ENCODE data around the gene PHACTR1.

Gene PHACTR1

GRCh38 chr6:13006578-13007300 is 290.2 kb downstream of the PHACTR1 start:
- no peak overlapping the region for H3K4me3 ChIP-seq
- H3K27ac ChIP-seq: no peak overlapping the region

- Histone ChIP-seq H3K4me3 (no peak overlapping the region), H3K27ac (no peak overlapping the region)
Observed at GRCh38 chr6:13007744-13008143, 291.2 kb downstream of the PHACTR1 start.

- H3K4me3 ChIP-seq: no peak overlapping the region
- H3K27ac ChIP-seq: no peak overlapping the region
Observed at GRCh38 chr6:13009031-13009430, 292.5 kb downstream of the PHACTR1 start.

GRCh38 chr6:13009461-13009860 is 292.9 kb downstream of the PHACTR1 start:
- Histone ChIP-seq H3K27ac (no peak overlapping the region), H3K4me3 (no peak overlapping the region)

- Histone ChIP-seq H3K27ac (no peak overlapping the region), H3K4me3 (no peak overlapping the region)
Observed at GRCh38 chr6:13011612-13012146, 295.1 kb downstream of the PHACTR1 start.

DNA sequence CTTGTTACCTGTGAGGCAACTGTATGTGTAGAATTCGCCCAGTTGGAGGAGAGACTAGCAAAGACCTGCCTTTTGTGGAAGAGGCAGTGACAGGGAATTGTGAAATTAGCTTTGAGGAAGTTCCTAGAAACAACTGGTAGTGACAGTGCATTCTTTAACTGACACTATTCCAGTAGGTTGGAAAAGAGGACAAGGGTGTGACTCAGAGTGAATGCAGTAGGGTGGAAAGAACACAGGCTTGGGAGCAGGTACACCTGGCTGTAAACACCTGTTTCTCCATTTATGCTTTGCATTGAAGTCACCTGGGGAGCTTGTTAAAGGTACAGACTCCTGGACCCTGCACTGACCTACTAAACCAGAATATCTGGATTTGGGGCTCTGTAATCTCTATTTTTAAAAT is 295.7 kb downstream of the PHACTR1 start:
- Histone ChIP-seq H3K4me3 (no peak overlapping the region), H3K27ac (no peak overlapping the region)

- peak overlapping the region in 1 of 21 experiments; percentile 20 for H3K27ac ChIP-seq
Observed at GRCh38 chr6:13012977-13013680, 296.6 kb downstream of the PHACTR1 start.

DNA sequence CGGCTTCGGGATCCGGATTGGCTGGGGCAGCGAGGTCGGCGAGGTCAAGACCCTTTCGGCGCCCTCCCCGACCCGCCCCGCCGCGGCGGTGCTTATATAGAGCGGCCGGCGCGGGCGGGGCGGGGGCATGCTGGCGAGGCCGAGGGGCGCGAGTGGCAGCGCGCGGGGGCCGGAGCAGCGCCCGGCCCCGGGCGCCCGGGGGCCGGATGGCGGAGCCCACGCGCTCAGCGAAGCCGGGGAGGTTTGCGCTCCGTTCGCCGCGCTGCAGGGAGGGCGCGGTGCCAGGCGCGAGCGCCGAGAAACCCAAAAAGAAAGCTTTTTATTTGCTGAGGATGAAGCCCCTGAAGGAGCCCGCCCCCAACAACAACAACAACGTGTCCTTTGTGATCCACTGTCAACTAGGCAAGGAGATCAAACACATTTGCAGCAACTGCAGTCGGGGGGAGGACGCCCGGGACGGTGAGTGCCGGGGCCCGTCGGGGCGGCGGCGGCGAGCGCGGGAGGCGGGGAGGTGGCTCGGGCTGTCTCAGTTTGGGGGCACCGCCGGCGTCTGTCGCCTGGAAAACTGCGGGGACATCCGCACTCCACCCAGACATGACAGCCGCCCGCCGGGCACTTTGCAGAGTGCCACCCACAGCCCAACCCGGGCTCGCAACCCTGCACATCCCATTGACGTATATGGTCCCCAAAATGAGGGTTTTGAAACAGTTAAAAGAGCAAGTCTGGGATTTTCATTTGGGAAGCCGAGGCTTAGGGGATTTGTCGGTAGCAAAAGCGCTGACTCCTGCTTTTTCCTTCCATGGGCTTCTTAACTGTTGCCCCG is 297.3 kb downstream of the PHACTR1 start:
- Histone ChIP-seq H3K4me3 (peak overlapping the region; percentile 29 to 54 (median 36)), H3K27ac (peak overlapping the region in 4 of 21 experiments; percentile 10 to 35 (median 21))

More at GRCh38 chr6:13012977-13013680, 296.6 kb downstream of the PHACTR1 start:
- H3K4me3 ChIP-seq: peak overlapping the region; percentile 29 to 54 (median 36)

DNA sequence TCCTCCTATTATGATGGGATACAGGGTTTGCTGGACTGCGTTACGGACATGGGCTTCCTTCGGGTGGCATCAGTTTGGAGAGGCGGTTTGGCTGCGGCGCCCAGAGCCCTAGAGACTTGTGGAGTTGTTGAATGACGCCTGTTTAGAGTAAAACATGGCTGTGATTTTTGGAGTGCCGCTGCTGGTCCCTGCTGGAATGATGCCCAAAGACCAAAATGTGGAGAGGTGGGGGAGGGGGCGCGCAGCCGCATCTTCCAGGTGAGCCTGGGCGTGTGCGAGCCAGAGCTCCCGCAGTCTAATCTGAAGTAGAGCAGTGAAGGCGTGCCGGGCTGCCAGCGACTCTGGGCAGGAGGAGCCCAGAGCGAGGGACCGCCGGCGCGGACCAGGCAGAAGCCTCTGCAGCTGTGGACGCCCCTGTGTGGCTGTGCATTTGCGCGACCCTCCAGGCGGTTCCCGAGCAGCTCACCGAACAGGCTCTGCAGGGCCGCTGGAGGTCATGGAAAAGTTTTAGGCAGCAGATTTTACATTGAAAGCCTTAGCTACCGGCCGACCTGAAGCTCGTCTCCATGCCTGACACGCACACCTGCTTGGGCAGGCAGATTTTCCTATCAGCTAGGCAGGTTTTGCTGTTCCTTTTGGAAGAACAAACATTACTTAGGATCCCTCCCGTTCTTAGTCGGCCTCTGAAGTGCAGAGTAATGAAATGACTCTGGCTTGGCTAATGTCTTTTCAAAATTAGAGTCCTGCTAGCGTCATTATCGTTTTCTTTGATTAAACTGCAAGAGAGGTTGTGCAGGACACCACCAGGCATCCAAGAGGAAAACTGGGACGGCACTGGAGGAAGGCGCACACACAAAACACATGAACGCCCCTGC is 298.2 kb downstream of the PHACTR1 start:
- Histone ChIP-seq H3K4me3 (peak overlapping the region in 6 of 7 experiments; percentile 29 to 54 (median 40)), H3K27ac (peak overlapping the region in 2 of 21 experiments; percentile 22 to 35)

DNA sequence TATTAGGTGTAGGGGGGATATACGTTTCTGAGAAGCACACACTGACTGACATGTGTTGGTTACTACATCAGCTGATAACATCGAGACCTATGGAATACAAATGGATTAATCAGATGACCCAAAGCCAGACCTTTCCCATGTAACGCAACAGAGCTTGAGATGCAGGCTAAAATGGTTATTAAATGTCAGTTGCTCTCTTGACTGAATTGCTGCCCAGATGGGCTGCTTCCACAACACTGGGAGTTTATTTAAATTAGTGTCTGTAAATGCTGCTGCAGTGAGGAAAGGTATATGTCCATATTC is 298.8 kb downstream of the PHACTR1 start:
- H3K4me3 ChIP-seq: no peak overlapping the region
- H3K27ac ChIP-seq: no peak overlapping the region

DNA sequence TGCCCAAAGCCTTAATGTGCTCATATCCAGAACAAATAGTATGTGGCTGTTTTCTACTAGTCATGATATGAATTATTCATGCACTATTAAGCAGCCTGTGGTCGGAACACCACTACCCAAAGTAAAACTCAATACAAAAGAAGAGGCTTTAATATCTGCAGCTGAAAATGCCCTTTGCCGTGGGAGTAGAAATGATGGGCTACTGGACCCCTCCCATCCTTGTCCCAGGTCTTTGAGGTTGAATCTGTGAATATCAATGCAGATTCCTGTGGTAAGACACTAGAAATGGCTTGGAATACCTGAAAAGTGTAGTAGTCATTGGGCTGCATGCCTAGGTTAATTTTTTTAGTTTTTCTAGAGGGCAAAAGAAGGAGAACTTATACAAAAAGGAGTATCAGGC is 308.0 kb downstream of the PHACTR1 start:
- Histone ChIP-seq H3K27ac (no peak overlapping the region), H3K4me3 (no peak overlapping the region)

GRCh38 chr6:13025893-13026499 is 309.4 kb downstream of the PHACTR1 start:
- Histone ChIP-seq H3K27ac (no peak overlapping the region), H3K4me3 (no peak overlapping the region)

DNA sequence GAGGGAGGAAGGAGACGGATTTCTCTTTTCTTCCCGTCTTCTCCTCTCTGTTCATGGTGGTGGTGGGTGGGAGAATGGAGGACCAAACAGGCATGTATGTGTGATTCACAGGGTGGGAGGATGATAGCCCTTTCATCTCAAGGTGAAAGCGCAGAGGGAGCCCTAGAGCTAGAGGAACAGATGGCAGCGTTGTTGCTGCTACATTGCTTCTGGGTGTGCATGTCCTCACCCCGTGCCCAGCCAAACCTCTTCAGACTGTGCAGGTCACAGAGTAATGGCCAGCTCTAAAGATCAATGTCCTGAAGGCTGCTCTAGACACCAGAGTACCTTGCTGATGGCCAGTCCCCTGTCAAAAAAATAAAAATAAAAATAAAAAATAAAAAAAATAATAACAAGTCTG is 310.0 kb downstream of the PHACTR1 start:
- H3K27ac ChIP-seq: no peak overlapping the region
- H3K4me3 ChIP-seq: no peak overlapping the region

DNA sequence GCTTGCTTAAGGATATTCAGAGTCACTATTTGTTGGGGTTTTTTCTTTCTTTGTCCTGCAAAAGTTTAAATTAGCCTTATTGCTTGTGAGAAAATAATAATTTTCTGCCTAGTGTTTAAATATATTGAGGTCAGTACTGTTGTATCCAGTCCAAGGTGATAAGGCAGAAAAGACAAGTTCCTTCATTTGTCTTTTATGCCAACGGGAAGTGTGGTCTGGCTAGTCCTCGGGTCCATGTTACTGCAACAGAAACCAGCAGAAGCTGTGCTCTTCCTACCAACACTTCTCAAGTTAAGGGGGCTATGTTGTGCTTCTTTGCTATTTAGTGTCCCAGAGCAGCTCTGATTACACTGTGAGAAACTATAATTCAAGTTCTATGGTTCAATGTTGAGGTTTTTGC is 310.6 kb downstream of the PHACTR1 start:
- Histone ChIP-seq H3K4me3 (no peak overlapping the region), H3K27ac (no peak overlapping the region)

DNA sequence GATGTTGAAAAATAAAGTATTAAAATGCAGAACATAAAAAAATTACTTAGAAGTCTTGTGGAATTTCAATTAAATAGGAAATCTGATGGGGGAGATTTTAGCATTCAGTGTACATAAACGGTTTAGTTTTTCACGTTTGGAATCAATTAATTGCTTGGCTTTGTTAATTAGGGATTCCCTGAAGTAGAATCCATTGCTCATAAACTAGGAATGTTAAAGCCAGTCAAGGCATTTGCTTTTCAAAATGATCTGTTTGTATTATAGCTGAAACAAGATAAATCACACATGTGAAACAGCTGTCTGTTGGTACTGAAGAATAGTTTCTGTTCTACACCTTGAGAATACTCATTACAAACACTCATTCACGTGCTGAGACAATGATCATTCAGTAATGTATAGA is 313.8 kb downstream of the PHACTR1 start:
- no peak overlapping the region for H3K27ac ChIP-seq
- no peak overlapping the region for H3K4me3 ChIP-seq

DNA sequence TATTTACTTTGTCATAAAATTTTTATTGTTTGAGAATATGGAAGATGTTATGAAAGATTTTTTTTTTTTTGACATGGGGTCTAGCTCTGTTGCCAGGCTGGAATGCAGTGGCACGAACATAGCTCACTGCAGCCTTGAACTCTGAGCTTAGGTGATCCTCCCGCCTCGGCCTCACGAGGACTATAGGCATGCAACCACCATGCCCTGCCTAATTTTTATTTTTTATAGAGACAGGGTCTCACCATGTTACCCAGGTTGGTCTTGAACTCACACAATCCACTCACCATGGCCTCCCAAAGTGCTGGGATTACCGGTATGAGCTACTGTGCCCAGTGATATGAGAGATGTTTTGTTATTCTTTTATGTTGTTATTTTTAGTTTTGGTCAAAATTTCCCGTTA is 316.0 kb downstream of the PHACTR1 start:
- no peak overlapping the region for H3K27ac ChIP-seq

GRCh38 chr6:13033145-13033544 is 316.6 kb downstream of the PHACTR1 start:
- Histone ChIP-seq H3K4me3 (no peak overlapping the region), H3K27ac (no peak overlapping the region)

More for the DNA sequence above, 316.0 kb downstream of the PHACTR1 start:
- H3K4me3 ChIP-seq: no peak overlapping the region

DNA sequence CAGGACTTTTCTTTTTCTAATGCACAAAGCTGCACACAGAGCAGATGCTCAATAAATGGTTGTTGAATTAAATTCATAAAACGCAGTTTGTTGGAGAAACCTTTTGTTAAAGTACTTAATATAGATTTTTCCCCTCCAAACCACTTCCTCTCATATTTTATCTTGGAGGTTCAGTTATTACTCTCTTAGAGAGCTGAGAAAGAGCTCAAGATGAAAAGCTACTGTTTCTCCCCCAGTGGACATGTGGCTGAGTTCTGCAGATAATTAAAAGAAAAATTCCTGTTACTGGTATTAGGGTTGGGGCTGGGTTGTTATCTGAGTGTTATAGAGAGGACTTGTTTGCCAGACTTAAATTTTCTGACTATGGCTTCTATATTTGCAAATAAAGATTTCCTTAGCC is 317.7 kb downstream of the PHACTR1 start:
- H3K4me3 ChIP-seq: no peak overlapping the region
- no peak overlapping the region for H3K27ac ChIP-seq

- H3K4me3 ChIP-seq: no peak overlapping the region
- H3K27ac ChIP-seq: no peak overlapping the region
Observed at GRCh38 chr6:13035606-13036005, 319.0 kb downstream of the PHACTR1 start.

All from skin epidermis (tissue), 12 donors.